ENCODE measurements around the gene ABCC4.

DNA sequence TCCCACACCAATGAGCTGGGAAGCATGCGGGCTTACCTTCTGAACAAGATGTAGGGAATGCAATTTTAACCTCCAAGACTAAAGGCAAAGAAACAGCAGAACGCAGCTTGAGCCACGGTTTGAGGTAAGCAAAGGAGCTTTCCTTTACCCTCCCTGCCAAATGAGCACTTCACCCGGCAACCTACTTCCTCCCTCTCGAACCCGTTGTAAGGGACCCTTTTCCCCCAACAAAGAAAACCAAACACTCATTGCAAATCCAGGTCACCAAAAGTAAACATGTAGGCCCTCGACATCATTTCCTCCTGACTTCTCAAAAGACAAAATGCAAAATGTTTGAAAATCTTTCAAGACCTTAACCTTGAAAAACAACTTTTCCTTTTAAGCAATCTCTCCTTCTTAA lies 65.3 kb downstream of the ABCC4 start:
- no peak for TF ChIP-seq EZH2 (IDR thresholded peaks at IDR 0.05; ENCODE audit: borderline replicate concordance, low read depth, low read length, poor library complexity, severe bottlenecking)
- TF ChIP-seq, protein P1, sequence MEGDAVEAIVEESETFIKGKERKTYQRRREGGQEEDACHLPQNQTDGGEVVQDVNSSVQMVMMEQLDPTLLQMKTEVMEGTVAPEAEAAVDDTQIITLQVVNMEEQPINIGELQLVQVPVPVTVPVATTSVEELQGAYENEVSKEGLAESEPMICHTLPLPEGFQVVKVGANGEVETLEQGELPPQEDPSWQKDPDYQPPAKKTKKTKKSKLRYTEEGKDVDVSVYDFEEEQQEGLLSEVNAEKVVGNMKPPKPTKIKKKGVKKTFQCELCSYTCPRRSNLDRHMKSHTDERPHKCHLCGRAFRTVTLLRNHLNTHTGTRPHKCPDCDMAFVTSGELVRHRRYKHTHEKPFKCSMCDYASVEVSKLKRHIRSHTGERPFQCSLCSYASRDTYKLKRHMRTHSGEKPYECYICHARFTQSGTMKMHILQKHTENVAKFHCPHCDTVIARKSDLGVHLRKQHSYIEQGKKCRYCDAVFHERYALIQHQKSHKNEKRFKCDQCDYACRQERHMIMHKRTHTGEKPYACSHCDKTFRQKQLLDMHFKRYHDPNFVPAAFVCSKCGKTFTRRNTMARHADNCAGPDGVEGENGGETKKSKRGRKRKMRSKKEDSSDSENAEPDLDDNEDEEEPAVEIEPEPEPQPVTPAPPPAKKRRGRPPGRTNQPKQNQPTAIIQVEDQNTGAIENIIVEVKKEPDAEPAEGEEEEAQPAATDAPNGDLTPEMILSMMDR (conservative IDR thresholded peaks at IDR 0.05; ENCODE audit: low read depth, low read length) = no peak

All from A673 (cell line).